ENCODE data around the gene EVA1C.
"Not testable (repeated sequence)": the region's sequence is repeated elsewhere in the genome, so short reads cannot be mapped to it uniquely, and the experiment has no call there.

EVA1C gene

GRCh38 chr21:32382108-32382644 is 30.3 kb upstream of the EVA1C start:
- Mint-ChIP-seq H3K36me3 (peaks cover 69% of the 10 kb centered on the region), H3K4me3 (no peak overlapping the region), H3K4me1 (peaks cover 12% of the 10 kb centered on the region), H3K27me3 (no peaks in the 10 kb centered on the region), H3K27ac (no peak overlapping the region), H3K9me3 (no peaks in the 10 kb centered on the region)
- no peak for ATAC-seq

GRCh38 chr21:32383812-32384211 is 28.7 kb upstream of the EVA1C start:
- Mint-ChIP-seq H3K27me3 (no peaks in the 10 kb centered on the region), H3K4me1 (peaks cover 27% of the 10 kb centered on the region), H3K9me3 (no peaks in the 10 kb centered on the region), H3K4me3 (no peak overlapping the region), H3K27ac (no peak overlapping the region), H3K36me3 (peaks cover 65% of the 10 kb centered on the region)
- ATAC-seq: no peak

GRCh38 chr21:32386195-32386870 is 26.2 kb upstream of the EVA1C start:
- Mint-ChIP-seq H3K36me3 (peaks cover 60% of the 10 kb centered on the region), H3K4me1 (peaks cover 46% of the 10 kb centered on the region), H3K27ac (no peak overlapping the region), H3K4me3 (no peak overlapping the region), H3K27me3 (no peaks in the 10 kb centered on the region), H3K9me3 (no peaks in the 10 kb centered on the region)
- ATAC-seq: no peak

- Mint-ChIP-seq H3K36me3 (peaks cover 60% of the 10 kb centered on the region), H3K4me1 (peaks cover 54% of the 10 kb centered on the region), H3K9me3 (no peaks in the 10 kb centered on the region), H3K27me3 (no peaks in the 10 kb centered on the region), H3K4me3 (no peak overlapping the region), H3K27ac (no peak overlapping the region)
- ATAC-seq: no peak
Measured at GRCh38 chr21:32387151-32387550, 25.4 kb upstream of the EVA1C start.

GRCh38 chr21:32388306-32388705 is 24.2 kb upstream of the EVA1C start:
- H3K36me3 Mint-ChIP-seq: peaks cover 55% of the 10 kb centered on the region

GRCh38 chr21:32389337-32390015 is 23.0 kb upstream of the EVA1C start:
- Mint-ChIP-seq H3K36me3 (peaks cover 43% of the 10 kb centered on the region), H3K4me1 (peaks cover 62% of the 10 kb centered on the region), H3K9me3 (no peaks in the 10 kb centered on the region), H3K4me3 (no peak overlapping the region), H3K27me3 (no peaks in the 10 kb centered on the region), H3K27ac (no peak overlapping the region)
- ATAC-seq: no peak

More at GRCh38 chr21:32388306-32388705, 24.2 kb upstream of the EVA1C start:
- H3K9me3 Mint-ChIP-seq: no peaks in the 10 kb centered on the region
- no peak overlapping the region for H3K27ac Mint-ChIP-seq
- no peaks in the 10 kb centered on the region for H3K27me3 Mint-ChIP-seq
- H3K4me1 Mint-ChIP-seq: peaks cover 54% of the 10 kb centered on the region
- H3K4me3 Mint-ChIP-seq: no peak overlapping the region
- ATAC-seq: no peak

GRCh38 chr21:32390537-32391224 is 21.8 kb upstream of the EVA1C start:
- not testable (repeated sequence) for H3K27me3 Mint-ChIP-seq, H3K27ac Mint-ChIP-seq, H3K4me3 Mint-ChIP-seq, ATAC-seq, H3K9me3 Mint-ChIP-seq
- peaks cover 57% of the 10 kb centered on the region for H3K4me1 Mint-ChIP-seq
- peaks cover 31% of the 10 kb centered on the region for H3K36me3 Mint-ChIP-seq

- H3K27me3 Mint-ChIP-seq: peaks cover 7% of the 10 kb centered on the region
- H3K4me3 Mint-ChIP-seq: peak overlapping the region; percentile 87
- ATAC-seq: no peak
- H3K27ac Mint-ChIP-seq: no peak overlapping the region
- peaks cover 51% of the 10 kb centered on the region for H3K4me1 Mint-ChIP-seq
- no peaks in the 10 kb centered on the region for H3K9me3 Mint-ChIP-seq
- peaks cover 28% of the 10 kb centered on the region for H3K36me3 Mint-ChIP-seq
Measured at GRCh38 chr21:32391755-32392154, 20.8 kb upstream of the EVA1C start.

- H3K4me3 Mint-ChIP-seq: peak overlapping the region; percentile 87
- ATAC-seq: no peak
- peaks cover 13% of the 10 kb centered on the region for H3K27me3 Mint-ChIP-seq
- H3K4me1 Mint-ChIP-seq: peaks cover 50% of the 10 kb centered on the region
- peaks cover 26% of the 10 kb centered on the region for H3K36me3 Mint-ChIP-seq
- no peaks in the 10 kb centered on the region for H3K9me3 Mint-ChIP-seq
- peak overlapping the region; percentile 86 for H3K27ac Mint-ChIP-seq
Measured at GRCh38 chr21:32392299-32392879, 20.1 kb upstream of the EVA1C start.

- H3K36me3 Mint-ChIP-seq: peaks cover 19% of the 10 kb centered on the region
- peaks cover 20% of the 10 kb centered on the region for H3K27me3 Mint-ChIP-seq
- H3K27ac Mint-ChIP-seq: peak within 1 kb of the TSS; percentile 86
- peaks cover 43% of the 10 kb centered on the region for H3K4me1 Mint-ChIP-seq
- peak within 1 kb of the TSS; percentile 87 for H3K4me3 Mint-ChIP-seq
- H3K9me3 Mint-ChIP-seq: no peaks in the 10 kb centered on the region
- ATAC-seq: peak; percentile 99
Measured at GRCh38 chr21:32392880-32393676, 19.4 kb upstream of the EVA1C start, which contains the start of gene URB1. URB1 (minus strand) TSS chr21:32393012; CDS start chr21:32392910, 102 bp downstream.

GRCh38 chr21:32393677-32394001 is 18.9 kb upstream of the EVA1C start:
- Mint-ChIP-seq H3K27me3 (peaks cover 26% of the 10 kb centered on the region), H3K36me3 (peaks cover 17% of the 10 kb centered on the region), H3K9me3 (no peaks in the 10 kb centered on the region), H3K4me3 (peak overlapping the region; percentile 87), H3K27ac (peak overlapping the region; percentile 86), H3K4me1 (peaks cover 37% of the 10 kb centered on the region)
- no peak for ATAC-seq

- Mint-ChIP-seq H3K36me3 (no peaks in the 10 kb centered on the region), H3K4me1 (no peaks in the 10 kb centered on the region), H3K4me3 (no peak overlapping the region), H3K27me3 (peaks cover 39% of the 10 kb centered on the region), H3K27ac (no peak overlapping the region), H3K9me3 (no peaks in the 10 kb centered on the region)
- ATAC-seq: no peak
Measured at GRCh38 chr21:32403201-32403777, 9.2 kb upstream of the EVA1C start.

GRCh38 chr21:32406405-32406804 is 6.1 kb upstream of the EVA1C start:
- no peak overlapping the region for H3K27ac Mint-ChIP-seq
- H3K4me3 Mint-ChIP-seq: no peak overlapping the region
- H3K9me3 Mint-ChIP-seq: no peaks in the 10 kb centered on the region

GRCh38 chr21:32410291-32410690 is 2.2 kb upstream of the EVA1C start:
- H3K4me3 Mint-ChIP-seq: no peak overlapping the region

More at GRCh38 chr21:32406405-32406804, 6.1 kb upstream of the EVA1C start:
- H3K4me1 Mint-ChIP-seq: peaks cover 1% of the 10 kb centered on the region
- ATAC-seq: no peak
- no peaks in the 10 kb centered on the region for H3K36me3 Mint-ChIP-seq
- H3K27me3 Mint-ChIP-seq: peaks cover 33% of the 10 kb centered on the region

More at GRCh38 chr21:32410291-32410690, 2.2 kb upstream of the EVA1C start:
- peaks cover 14% of the 10 kb centered on the region for H3K4me1 Mint-ChIP-seq
- H3K27ac Mint-ChIP-seq: no peak overlapping the region
- no peaks in the 10 kb centered on the region for H3K36me3 Mint-ChIP-seq
- H3K27me3 Mint-ChIP-seq: peaks cover 50% of the 10 kb centered on the region
- H3K9me3 Mint-ChIP-seq: no peaks in the 10 kb centered on the region
- ATAC-seq: no peak
